KG1 (cell line): Measurements from ENCODE around the gene YTHDC2.
"Not testable (repeated sequence)": the region's sequence is repeated elsewhere in the genome, so short reads cannot be mapped to it uniquely, and the experiment has no call there.

ENCODE experiments used
- DNase-seq: peaks from one replicate; lab custom pipeline; 2025; lab: John Stamatoyannopoulos, UW

Gene YTHDC2

DNA sequence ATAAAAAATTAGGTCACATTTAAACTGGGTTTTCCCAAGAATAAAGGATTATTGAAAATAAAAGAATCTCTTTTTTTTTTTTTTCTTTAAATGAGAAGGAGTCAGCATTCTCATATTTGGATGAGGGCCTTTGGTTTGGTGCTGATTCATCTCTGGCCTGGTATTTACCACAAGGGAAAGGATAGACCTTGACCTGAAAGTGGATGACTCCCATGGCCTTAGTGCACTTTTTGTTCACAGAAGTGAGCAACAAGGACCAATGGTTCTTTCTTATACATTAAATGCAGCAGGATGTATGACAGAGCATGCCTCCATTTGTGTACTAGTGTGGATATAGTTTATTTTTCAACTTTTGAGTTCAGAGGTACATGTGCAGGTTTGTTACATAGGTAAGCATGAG lies 6.9 kb downstream of the YTHDC2 start:
- DNase-seq, result no peak

DNA sequence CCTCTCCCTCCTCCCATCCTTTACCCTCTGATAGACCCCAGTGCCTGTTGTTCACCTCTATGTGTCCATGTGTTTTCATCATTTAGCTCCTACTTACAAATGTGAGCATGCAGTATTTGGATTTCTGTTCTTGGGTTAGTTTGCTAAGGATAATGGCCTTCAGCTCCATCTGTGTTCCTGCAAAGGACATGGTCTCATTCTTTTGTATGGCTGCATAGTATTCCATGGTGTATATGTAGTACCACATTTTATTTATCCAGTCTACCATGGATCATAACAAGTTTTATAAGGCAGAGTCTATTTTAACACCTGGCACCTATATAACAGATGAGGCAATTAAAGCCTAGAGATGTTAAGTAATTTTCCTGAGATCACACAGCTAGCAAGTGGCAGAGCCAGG lies 7.4 kb downstream of the YTHDC2 start:
- DNase-seq, result no peak

GRCh38 chr5:113523168-113523567 lies 9.7 kb downstream of the YTHDC2 start:
- DNase-seq, result no peak

DNA sequence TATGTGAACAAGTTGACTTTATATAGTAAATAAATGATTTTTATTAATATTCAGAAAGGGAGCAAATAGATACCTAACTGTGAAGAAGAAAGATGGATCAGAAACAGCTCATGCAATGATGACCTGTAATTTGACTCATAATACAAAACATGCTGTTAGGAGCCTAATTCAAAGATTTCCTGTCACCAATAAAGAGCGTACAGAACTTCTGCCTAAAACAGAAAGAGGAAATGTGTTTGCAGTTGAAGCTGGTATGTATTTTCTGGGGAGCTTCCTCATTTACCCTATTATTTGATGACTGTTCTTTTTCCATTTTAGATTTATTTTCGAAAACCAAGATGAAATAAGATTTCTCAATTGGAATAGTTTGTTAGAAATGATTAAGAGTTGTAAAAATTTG lies 11.4 kb downstream of the YTHDC2 start:
- DNase-seq, result no peak

- no peak for DNase-seq
These were observed 12.9 kb downstream of the YTHDC2 start for GRCh38 chr5:113526421-113526820.

GRCh38 chr5:113527746-113528145 lies 14.3 kb downstream of the YTHDC2 start:
- DNase-seq, result no peak

- DNase-seq, result no peak
These were observed 18.1 kb downstream of the YTHDC2 start for GRCh38 chr5:113531481-113532159.

GRCh38 chr5:113538313-113538712 lies 24.8 kb downstream of the YTHDC2 start:
- no peak for DNase-seq

DNA sequence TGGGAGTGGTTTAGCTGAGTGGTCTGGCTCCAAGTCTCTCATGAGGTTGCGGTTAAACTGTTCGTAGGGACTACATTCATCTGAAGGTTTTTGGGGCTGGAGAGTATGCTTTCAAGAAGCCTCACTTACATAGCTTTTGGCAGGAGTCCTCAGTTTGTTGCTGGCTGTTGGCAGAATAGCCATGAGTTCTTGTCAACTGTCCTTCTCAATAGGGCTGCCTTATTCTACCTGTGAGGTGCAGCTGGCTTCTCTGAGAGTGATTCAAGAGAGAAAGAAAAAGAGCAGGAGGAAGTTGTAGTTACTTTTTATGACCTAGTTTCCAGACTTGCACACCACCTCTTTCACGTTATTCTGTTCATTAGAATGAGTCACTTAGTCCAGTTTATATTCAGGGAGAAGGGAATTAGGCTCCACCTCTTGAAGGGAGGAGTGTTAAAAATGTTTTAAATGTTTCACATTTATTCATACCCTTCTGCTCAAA lies 33.2 kb downstream of the YTHDC2 start:
- no peak for DNase-seq

DNA sequence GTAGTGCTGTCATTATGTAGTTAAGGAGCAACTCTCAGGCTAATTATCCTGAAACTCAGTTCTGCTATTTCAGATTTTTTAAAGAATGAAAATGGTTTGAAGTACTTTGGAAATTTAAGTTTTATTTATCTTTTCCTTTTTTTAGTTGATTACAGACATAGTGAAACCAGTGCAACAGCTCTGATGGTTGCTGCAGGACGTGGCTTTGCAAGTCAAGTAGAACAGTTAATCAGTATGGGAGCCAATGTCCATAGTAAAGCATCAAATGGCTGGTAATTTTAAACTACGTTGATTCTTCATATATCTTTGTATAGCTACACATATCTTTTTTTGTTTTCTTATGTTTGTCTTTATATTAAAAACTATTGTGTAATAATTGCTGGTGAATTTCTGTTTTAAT lies 34.9 kb downstream of the YTHDC2 start:
- DNase-seq, result no peak

- no peak for DNase-seq
These were observed 38.6 kb downstream of the YTHDC2 start for GRCh38 chr5:113552137-113552536.

GRCh38 chr5:113552620-113553019 lies 39.1 kb downstream of the YTHDC2 start:
- DNase-seq, result no peak

- DNase-seq, result no peak
These were observed 49.4 kb downstream of the YTHDC2 start for GRCh38 chr5:113562828-113563400.

GRCh38 chr5:113569396-113569795 lies 55.9 kb downstream of the YTHDC2 start:
- DNase-seq, result no peak

GRCh38 chr5:113572716-113573115 lies 59.2 kb downstream of the YTHDC2 start:
- DNase-seq, result no peak

DNA sequence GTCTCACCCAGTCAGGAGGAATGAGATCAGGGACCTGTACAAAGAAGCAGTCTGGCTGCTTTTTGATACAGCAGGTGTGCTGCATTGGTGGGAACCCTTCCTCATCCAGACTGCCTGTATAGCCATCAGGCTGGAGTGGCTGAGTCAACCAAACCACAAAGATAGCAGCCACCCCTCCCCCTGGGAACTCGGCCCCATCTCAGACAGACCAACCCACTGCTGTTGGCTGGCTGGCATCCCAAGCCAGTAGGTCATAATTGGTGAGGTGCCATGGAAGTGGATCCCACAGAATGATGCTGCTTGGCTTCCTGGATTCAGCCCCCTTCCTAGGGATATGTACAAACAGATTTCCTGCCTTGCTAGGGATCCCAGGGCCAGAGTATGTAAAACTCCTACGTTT lies 60.9 kb downstream of the YTHDC2 start:
- no peak for DNase-seq

- DNase-seq, result no peak
These were observed 61.6 kb downstream of the YTHDC2 start for GRCh38 chr5:113575074-113575473.

DNA sequence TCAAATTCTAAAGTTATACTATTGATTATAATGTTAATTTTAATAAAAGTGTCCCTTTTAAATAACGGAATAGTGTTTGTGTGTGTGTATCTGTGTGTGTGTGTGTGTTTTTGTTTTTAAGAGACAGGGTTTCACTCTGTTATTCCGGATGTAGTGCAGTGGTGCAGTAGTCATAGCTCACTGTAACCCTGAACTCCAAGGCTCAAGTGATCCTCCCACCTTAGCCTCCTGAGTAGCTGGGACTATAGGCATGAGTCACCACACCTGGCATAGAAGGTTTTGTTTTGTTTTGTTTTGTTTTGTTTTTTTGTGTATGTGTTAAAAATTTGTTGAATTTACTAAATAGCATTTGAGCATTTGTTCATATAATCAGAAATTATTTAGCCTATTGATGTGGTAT lies 64.6 kb downstream of the YTHDC2 start:
- DNase-seq, result no peak

DNA sequence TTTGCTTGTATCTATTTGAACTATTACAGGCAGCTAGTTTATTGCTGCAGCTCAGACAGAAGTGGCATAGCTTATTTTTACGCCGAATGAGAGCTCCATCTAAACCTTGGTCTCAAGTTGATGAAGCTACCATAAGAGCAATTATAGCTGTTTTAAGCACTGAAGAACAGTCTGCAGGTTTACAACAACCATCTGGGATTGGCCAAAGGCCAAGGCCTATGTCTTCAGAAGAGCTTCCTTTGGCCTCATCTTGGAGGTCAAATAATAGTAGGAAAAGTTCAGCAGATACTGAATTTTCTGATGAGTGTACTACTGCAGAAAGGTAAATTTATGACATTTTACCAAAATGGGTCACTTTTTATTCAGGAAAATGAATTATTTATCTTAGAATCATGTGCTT lies 67.9 kb downstream of the YTHDC2 start:
- no peak for DNase-seq

DNA sequence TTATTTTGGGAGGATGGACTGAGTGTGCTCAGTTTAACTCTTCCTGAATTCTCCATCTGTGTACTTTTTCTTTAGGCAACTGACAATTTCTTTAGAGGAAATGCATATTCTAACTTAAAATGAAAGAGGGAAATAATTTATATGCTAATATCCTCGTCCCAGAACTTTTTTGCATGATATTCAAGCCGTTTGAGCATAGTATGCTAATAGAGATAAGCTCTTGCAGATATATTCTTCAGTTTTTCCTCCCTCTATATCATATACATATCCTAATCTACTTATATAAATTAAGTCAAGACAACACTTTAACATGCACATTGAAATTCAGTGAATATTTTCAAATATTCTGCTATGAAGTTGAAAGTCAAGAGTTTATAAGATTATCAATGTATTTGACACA lies 84.7 kb downstream of the YTHDC2 start:
- no peak for DNase-seq

DNA sequence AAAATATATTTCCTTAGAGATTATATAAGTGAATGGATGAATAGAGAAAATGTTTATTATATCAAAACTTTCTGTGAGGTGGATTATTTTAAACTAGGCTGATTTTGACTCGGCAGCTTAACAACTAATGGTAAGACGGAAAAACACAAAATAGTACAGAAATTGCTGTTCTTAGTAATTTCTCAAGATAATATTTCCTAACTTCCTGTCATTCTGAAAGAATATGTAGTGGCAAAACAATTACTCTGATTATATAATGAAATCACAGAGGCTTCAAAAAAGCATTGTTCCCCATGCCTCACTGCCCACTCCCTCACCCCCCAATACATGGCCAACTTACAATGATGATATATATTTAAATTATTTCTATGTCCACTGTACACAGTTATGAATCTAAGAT lies 85.4 kb downstream of the YTHDC2 start:
- no peak for DNase-seq

DNA sequence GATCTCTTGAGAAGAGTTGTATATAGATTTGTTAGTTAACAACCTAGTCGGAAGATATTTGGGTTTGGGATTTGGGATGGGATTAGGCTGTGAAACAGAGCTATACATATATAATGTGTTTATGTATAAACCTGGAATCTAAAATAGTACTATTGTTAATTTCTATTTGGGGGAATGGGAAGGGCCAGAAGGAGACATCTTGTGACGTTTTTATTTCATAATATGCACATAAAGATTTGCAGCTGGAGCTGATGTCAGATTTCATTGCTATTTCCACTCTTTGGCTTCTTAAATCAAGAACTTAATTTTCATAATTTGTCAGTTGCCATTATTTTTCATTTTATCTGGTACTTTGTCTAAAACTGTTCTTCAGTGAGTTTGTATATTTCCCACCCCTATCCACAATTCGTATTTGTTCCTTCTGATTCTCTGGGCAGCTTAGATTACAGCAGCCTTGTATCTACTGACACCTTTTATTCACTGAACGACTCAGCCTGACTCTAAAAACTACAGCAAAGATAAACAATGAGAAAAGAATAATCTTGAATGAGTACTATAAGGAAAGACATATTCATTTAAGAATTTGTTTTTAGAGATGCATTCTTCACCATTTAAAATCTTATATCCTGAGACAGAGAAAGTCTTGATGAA lies 86.9 kb downstream of the YTHDC2 start:
- DNase-seq, result no peak

DNA sequence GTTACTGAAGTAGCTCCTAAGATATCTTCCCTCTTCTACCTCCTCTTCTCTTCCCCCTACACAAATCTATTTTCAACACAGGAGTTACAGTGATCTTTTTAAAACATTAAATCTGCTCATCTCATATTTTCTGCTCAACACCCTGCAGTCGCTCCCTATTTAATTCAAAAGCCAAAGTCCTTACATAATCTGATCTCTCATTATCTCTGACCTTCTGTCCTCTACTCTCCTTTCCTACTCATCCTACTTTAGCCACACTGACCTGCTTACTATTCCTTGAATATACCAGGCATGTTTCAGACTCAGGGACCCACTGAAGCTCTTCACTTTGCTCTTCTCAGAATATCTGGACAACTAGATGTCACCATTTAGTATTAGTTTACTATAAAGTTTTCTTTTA lies 87.9 kb downstream of the YTHDC2 start:
- no peak for DNase-seq

DNA sequence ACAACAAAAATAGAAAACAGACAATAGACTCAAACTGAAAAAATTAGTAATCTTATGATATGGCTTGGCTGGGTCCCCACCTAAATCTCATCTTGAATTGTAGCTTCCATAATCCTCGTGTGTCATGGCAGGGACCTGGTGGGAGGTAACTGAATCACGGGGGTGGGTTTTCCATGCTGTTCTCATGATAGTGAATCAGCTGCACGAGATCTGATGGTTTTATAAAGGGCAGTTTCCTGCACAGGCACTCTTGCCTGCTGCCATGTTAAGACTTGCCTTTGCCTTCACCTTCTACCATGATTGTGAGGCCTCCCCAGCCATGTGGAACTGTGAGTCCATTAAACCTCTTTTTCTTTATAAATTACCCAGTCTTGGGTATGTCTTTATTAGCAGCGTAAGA lies 89.8 kb downstream of the YTHDC2 start:
- not testable (repeated sequence) for DNase-seq
